SK-N-SH (cell line): ENCODE measurements around the gene PRPF40B. TPM values are rescaled to one million over a fixed set of nuclear protein-coding genes. Genes with fewer than 3 reads are reported as not detected.
A peak's percentile ranks its signal among the peaks of the same experiment; 100 is the strongest.

Experiments used
- CTCF ChIA-PET: fragments of 300-600, 350-600 bp; formaldehyde crosslinking; extraction: SDS; loops from one replicate; lab custom pipeline; 2021; lab: Yijun Ruan, JAX
- POLR2A ChIA-PET: fragments of 350-600 bp; sonication (Branson Sonifier 250); formaldehyde crosslinking; extraction: SDS; loops from one replicate; lab custom pipeline; 2020; ENCODE audit warnings: antibody characterized with exemption, inconsistent platforms; lab: Yijun Ruan, JAX
- DNase-seq: peaks from one replicate; pipeline ENCODE4 v3.0.0; 2012
- H2AFZ ChIP-seq: fragments of 200-600 bp; sonication (generic); 2 replicates; pipeline ENCODE4 v1.8.1; 2016; ENCODE audit warnings: antibody characterized with exemption, mild to moderate bottlenecking, low read depth
- H3F3A ChIP-seq: fragments of 200-600 bp; sonication (generic); replicated peaks from 2 replicates; pipeline ENCODE3; 2016; ENCODE audit warnings: antibody characterized with exemption, mild to moderate bottlenecking; ENCODE audit not compliant: insufficient read depth
- H3K27ac ChIP-seq, 2 experiments: fragments of 200-500 bp in 1 of 2; fragments of 200-600 bp in 1 of 2; sonication (Bioruptor generic) in 1 of 2; sonication (generic), shearing (Covaris generic) in 1 of 2; 2 replicates each; pipeline versions ENCODE4 v1.5.1 to v1.6.1; 2014 to 2016; ENCODE audit warnings: low read depth in 2 of 2, inconsistent platforms in 1 of 2, low read length in 1 of 2, mild to moderate bottlenecking in 1 of 2, mixed read lengths in 1 of 2
- H3K27me3 ChIP-seq: fragments of 200-600 bp; sonication (generic), shearing (Covaris generic); 2 replicates; pipeline ENCODE4 v1.6.1; 2016; ENCODE audit warnings: mixed run types; ENCODE audit not compliant: insufficient read depth
- H3K36me3 ChIP-seq, 2 experiments: fragments of 200-500 bp in 1 of 2; fragments of 200-600 bp in 1 of 2; sonication (Bioruptor generic) in 1 of 2; sonication (generic) in 1 of 2; replicated peaks in 1 of 2; 2 replicates each; pipeline versions ENCODE3 to v1.5.1; 2014 to 2016; ENCODE audit warnings: low read length in 1 of 2, mild to moderate bottlenecking in 1 of 2; ENCODE audit not compliant: insufficient read depth in 2 of 2, control insufficient read depth in 1 of 2
- H3K4me1 ChIP-seq, 2 experiments: fragments of 200-500 bp in 1 of 2; fragments of 200-600 bp in 1 of 2; sonication (Bioruptor generic) in 1 of 2; sonication (generic), shearing (Covaris generic) in 1 of 2; 2 replicates each; pipeline versions ENCODE4 v1.5.1 to v1.6.1; 2014 to 2016; ENCODE audit warnings: low read depth in 1 of 2, low read length in 1 of 2, mixed run types in 1 of 2; ENCODE audit not compliant: insufficient read depth in 2 of 2, control insufficient read depth in 1 of 2
- H3K4me2 ChIP-seq: fragments of 200-600 bp; sonication (generic), shearing (Covaris generic); 2 replicates; pipeline ENCODE4 v1.6.1; 2017; ENCODE audit warnings: mixed run types
- H3K4me3 ChIP-seq, 2 experiments: fragments of 200-500 bp in 1 of 2; fragments of 200-600 bp in 1 of 2; sonication (Bioruptor generic) in 1 of 2; sonication (generic), shearing (Covaris generic) in 1 of 2; 2 replicates each; pipeline versions ENCODE4 v1.5.1 to v1.8.1; 2014 to 2016; ENCODE audit warnings: low read depth in 2 of 2, inconsistent platforms in 1 of 2, low read length in 1 of 2, mild to moderate bottlenecking in 1 of 2, mixed read lengths in 1 of 2, moderate library complexity in 1 of 2
- H3K79me2 ChIP-seq: fragments of 200-600 bp; sonication (generic); 2 replicates; pipeline ENCODE4 v1.8.1; 2017; ENCODE audit warnings: mild to moderate bottlenecking; ENCODE audit not compliant: insufficient read depth
- H3K9ac ChIP-seq: fragments of 200-600 bp; sonication (generic); 2 replicates; pipeline ENCODE4 v1.6.1; 2017; ENCODE audit warnings: mixed run types
- H3K9me2 ChIP-seq: fragments of 200-600 bp; sonication (generic); 2 replicates; pipeline ENCODE4 v1.6.1; 2017; ENCODE audit warnings: mixed run types
- H3K9me3 ChIP-seq: fragments of 200-600 bp; sonication (generic); 2 replicates; pipeline ENCODE4 v1.6.1; 2017; ENCODE audit warnings: mixed run types, mild to moderate bottlenecking, moderate library complexity
- H4K20me1 ChIP-seq: fragments of 200-600 bp; sonication (generic); 2 replicates; pipeline ENCODE4 v1.6.1; 2017; ENCODE audit warnings: mild to moderate bottlenecking, mixed run types; ENCODE audit not compliant: insufficient read depth
- CTCF ChIP-seq: fragments of 200-600 bp; sonication (generic); IDR thresholded peaks from 2 replicates; pipeline ENCODE4 v1.6.1; 2017; ENCODE audit warnings: antibody characterized with exemption, mild to moderate bottlenecking, moderate library complexity
- ELF1 ChIP-seq: IDR thresholded peaks from 2 replicates; pipeline ENCODE4 v1.4.0; 2012
- EP300 ChIP-seq, 2 experiments: IDR thresholded peaks; 2 replicates each; pipeline versions ENCODE4 v1.4.0 to v1.6.1; 2012; ENCODE audit warnings: borderline replicate concordance in 1 of 2, low read depth in 1 of 2, low read length in 1 of 2
- EZH2phosphoT487 ChIP-seq: fragments of 200-600 bp; sonication (generic); IDR thresholded peaks from 2 replicates; pipeline ENCODE4 v1.6.1; 2017; ENCODE audit warnings: low read depth, mixed run types, mild to moderate bottlenecking, antibody characterized with exemption, moderate library complexity, borderline replicate concordance
- GABPA ChIP-seq: IDR thresholded peaks from 2 replicates; pipeline ENCODE4 v1.4.0; 2012; ENCODE audit warnings: low read depth, mild to moderate bottlenecking
- JUND ChIP-seq: IDR thresholded peaks from 2 replicates; pipeline ENCODE4 v1.4.0; 2012
- MEF2A ChIP-seq: IDR thresholded peaks from 2 replicates; pipeline ENCODE4 v1.4.0; 2012; ENCODE audit warnings: low read depth, borderline replicate concordance
- MXI1 ChIP-seq: IDR thresholded peaks from 2 replicates; pipeline ENCODE4 v1.6.1; 2012; ENCODE audit warnings: mild to moderate bottlenecking, low read depth, low read length, improper control_type of control experiment
- NRF1 ChIP-seq: IDR thresholded peaks from 2 replicates; pipeline ENCODE4 v1.6.1; 2012; ENCODE audit warnings: low read depth, mild to moderate bottlenecking, low read length
- POLR2AphosphoS5 ChIP-seq: IDR thresholded peaks from 2 replicates; pipeline ENCODE4 v1.6.1; 2012; ENCODE audit warnings: low read depth, low read length
- RAD21 ChIP-seq: IDR thresholded peaks from 2 replicates; pipeline ENCODE4 v1.6.1; 2012; ENCODE audit warnings: mild to moderate bottlenecking, low read length
- RCOR1 ChIP-seq: fragments of 150-350 bp; IDR thresholded peaks from 2 replicates; pipeline ENCODE4 v1.6.1; 2017; ENCODE audit warnings: antibody characterized with exemption, low read length
- REST ChIP-seq: IDR thresholded peaks from 2 replicates; pipeline ENCODE4 v1.6.1; 2012; ENCODE audit warnings: mild to moderate bottlenecking, low read depth, low read length, moderate library complexity
- SMC3 ChIP-seq: IDR thresholded peaks from 2 replicates; pipeline ENCODE4 v1.6.1; 2012; ENCODE audit warnings: low read depth, low read length, improper control_type of control experiment
- TAF1 ChIP-seq: IDR thresholded peaks from 2 replicates; pipeline ENCODE4 v1.6.1; 2012; ENCODE audit warnings: low read depth, mild to moderate bottlenecking, low read length, moderate library complexity, borderline replicate concordance
- TCF12 ChIP-seq: IDR thresholded peaks from 2 replicates; pipeline ENCODE4 v1.4.0; 2012
- TEAD4 ChIP-seq: IDR thresholded peaks from 2 replicates; pipeline ENCODE4 v1.4.0; 2012; ENCODE audit warnings: mild to moderate bottlenecking, borderline replicate concordance; ENCODE audit not compliant: insufficient read depth
- USF2 ChIP-seq: fragments of 150-350 bp; IDR thresholded peaks from 2 replicates; pipeline ENCODE4 v1.6.1; 2017; ENCODE audit warnings: antibody characterized with exemption, low read length, low read depth, borderline replicate concordance
- WGBS: methylation state at CpG from one replicate; pipeline ENCODE4 v1.1.6; 2017; ENCODE audit warnings: low lambda C conversion rate; 5-methylcytosine and 5-hydroxymethylcytosine counted together
- polyA plus RNA-seq, 3 experiments: library from polyadenylated mRNA; depleted of rRNA; stranded (reverse); fragments of >200 nt; gene quantifications; 2 replicates each; pipeline ENCODE4 v1.2.3, GENCODE V29; 2012
- TF ChIP-seq, protein P1 (sequence below): IDR thresholded peaks from 2 replicates; pipeline ENCODE4 v1.4.0; 2012; ENCODE audit warnings: low read depth
- TF ChIP-seq, protein P2 (sequence below): fragments of 150-350 bp; IDR thresholded peaks from 2 replicates; pipeline ENCODE4 v1.6.1; 2016; ENCODE audit warnings: mild to moderate bottlenecking, low read depth, low read length
- TF ChIP-seq, protein P3 (sequence below): IDR thresholded peaks from 2 replicates; pipeline ENCODE4; 2012

PRPF40B gene
- polyA plus RNA-seq, 1 of the 3 experiments (the other 2 are of a cell fraction): 27.0 TPM

- ChIA-PET POLR2A (interaction anchor here (0.6 to 1.0 kb wide), 2 partner anchors 13 to 221 kb away, joined by 3 to 4 read pairs; partner anchors contain the start of gene MCRS1), CTCF (interaction anchor here (0.7 to 4.5 kb wide), 50 partner anchors 8 to 292 kb away, joined by 3 to 73 read pairs (median 5); partner anchors contain the start of genes C1QL4, DNAJC22, FAM186B and KCNH3)
- Histone ChIP-seq H3K9ac (no peak overlapping the region), H3F3A (peaks cover 3% of the 10 kb centered on the region), H3K27me3 (no peaks in the 10 kb centered on the region), H3K4me1 (peaks cover 0 to 18% of the 10 kb centered on the region in 2 experiments; a peak in 1 of 4 replicates), H3K4me3 (no peak overlapping the region; a peak in 1 of 4 replicates), H3K36me3 (peaks cover 18 to 20% of the 10 kb centered on the region in 2 experiments), H3K79me2 (no peaks in the 10 kb centered on the region; the same call in 1 of the 2 replicates), H4K20me1 (peaks cover 7% of the 10 kb centered on the region; the same call in 1 of the 2 replicates), H3K4me2 (no peak overlapping the region), H2AFZ (no peak overlapping the region), H3K9me2 (no peaks in the 10 kb centered on the region), H3K27ac (no peak overlapping the region; a peak in 1 of 4 replicates), H3K9me3 (no peaks in the 10 kb centered on the region)
- TF ChIP-seq, protein P1, sequence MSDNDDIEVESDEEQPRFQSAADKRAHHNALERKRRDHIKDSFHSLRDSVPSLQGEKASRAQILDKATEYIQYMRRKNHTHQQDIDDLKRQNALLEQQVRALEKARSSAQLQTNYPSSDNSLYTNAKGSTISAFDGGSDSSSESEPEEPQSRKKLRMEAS: no peak
- TF ChIP-seq USF2: no peak
- peak; percentile 82 for TF ChIP-seq RAD21
- no peak for TF ChIP-seq MXI1
- TF ChIP-seq TAF1: no peak
- peak; percentile 53 for TF ChIP-seq SMC3
- TF ChIP-seq TCF12: no peak
- TF ChIP-seq, protein P2, sequence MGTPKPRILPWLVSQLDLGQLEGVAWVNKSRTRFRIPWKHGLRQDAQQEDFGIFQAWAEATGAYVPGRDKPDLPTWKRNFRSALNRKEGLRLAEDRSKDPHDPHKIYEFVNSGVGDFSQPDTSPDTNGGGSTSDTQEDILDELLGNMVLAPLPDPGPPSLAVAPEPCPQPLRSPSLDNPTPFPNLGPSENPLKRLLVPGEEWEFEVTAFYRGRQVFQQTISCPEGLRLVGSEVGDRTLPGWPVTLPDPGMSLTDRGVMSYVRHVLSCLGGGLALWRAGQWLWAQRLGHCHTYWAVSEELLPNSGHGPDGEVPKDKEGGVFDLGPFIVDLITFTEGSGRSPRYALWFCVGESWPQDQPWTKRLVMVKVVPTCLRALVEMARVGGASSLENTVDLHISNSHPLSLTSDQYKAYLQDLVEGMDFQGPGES: no peak
- TF ChIP-seq TEAD4: no peak
- no peak for TF ChIP-seq MEF2A
- no peak for TF ChIP-seq RCOR1
- TF ChIP-seq, protein P3, sequence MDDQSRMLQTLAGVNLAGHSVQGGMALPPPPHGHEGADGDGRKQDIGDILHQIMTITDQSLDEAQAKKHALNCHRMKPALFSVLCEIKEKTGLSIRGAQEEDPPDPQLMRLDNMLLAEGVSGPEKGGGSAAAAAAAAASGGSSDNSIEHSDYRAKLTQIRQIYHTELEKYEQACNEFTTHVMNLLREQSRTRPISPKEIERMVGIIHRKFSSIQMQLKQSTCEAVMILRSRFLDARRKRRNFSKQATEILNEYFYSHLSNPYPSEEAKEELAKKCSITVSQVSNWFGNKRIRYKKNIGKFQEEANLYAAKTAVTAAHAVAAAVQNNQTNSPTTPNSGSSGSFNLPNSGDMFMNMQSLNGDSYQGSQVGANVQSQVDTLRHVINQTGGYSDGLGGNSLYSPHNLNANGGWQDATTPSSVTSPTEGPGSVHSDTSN: peak; percentile 52
- TF ChIP-seq REST: no peak
- no peak for TF ChIP-seq NRF1
- no peak for TF ChIP-seq EZH2phosphoT487
- TF ChIP-seq GABPA: no peak
- no peak for TF ChIP-seq ELF1
- no peak; a peak in 1 of 4 replicates for TF ChIP-seq EP300 (IDR thresholded peaks at IDR 0.05; ENCODE audit: borderline replicate concordance in 1 of 2, low read depth in 1 of 2, low read length in 1 of 2)
- peak; percentile 88 for TF ChIP-seq CTCF
- TF ChIP-seq JUND: no peak
- TF ChIP-seq POLR2AphosphoS5: no peak
- DNase-seq: peak; percentile 83
- 55% methylated on average over 6 of the region's 8 CpGs for WGBS
Observed at GRCh38 chr12:49580572-49581535, 42.5 kb upstream of the PRPF40B start.
